ENCODE results near the gene IKBIP.

DNA sequence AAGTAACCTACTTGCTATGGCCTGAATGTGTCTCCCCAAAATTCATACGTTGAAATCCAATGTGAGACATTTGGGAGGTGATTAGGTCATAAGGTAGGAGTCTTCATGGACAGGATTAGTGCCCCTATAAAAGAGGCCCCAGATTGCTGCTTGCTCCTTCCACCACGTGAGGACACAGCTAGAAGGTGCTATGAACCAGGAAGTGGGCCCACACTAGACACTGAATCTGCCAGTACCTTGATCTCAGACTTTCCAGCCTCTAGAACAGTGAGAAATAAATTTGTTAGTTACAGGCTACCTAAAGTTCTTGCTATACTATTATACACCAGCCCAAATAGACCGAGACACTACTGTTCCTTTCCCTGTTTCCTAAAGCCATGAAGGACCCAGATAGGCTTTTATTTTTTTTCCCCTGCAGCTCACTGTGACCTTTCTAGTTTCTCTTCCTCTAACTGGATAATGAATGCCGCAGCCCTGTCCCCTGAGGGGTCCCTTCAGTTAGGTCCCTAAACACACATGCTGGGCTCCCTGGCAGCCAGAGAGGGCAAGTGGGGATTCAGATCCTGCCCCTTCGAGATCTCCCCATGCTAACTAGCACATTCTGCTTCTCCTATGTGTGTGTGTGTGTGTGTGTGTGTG lies 31.8 kb downstream of the IKBIP start:
- TF ChIP-seq, protein P1, sequence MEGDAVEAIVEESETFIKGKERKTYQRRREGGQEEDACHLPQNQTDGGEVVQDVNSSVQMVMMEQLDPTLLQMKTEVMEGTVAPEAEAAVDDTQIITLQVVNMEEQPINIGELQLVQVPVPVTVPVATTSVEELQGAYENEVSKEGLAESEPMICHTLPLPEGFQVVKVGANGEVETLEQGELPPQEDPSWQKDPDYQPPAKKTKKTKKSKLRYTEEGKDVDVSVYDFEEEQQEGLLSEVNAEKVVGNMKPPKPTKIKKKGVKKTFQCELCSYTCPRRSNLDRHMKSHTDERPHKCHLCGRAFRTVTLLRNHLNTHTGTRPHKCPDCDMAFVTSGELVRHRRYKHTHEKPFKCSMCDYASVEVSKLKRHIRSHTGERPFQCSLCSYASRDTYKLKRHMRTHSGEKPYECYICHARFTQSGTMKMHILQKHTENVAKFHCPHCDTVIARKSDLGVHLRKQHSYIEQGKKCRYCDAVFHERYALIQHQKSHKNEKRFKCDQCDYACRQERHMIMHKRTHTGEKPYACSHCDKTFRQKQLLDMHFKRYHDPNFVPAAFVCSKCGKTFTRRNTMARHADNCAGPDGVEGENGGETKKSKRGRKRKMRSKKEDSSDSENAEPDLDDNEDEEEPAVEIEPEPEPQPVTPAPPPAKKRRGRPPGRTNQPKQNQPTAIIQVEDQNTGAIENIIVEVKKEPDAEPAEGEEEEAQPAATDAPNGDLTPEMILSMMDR (IDR thresholded peaks at IDR 0.05; ENCODE audit: poor library complexity, severe bottlenecking): no peak
- no peak for TF ChIP-seq POLR2AphosphoS5 (IDR thresholded peaks at IDR 0.05)
- TF ChIP-seq TAF1 (IDR thresholded peaks at IDR 0.05; ENCODE audit: low read depth): no peak
- no peak for TF ChIP-seq RAD21 (conservative IDR thresholded peaks at IDR 0.05)
- TF ChIP-seq, protein P2, sequence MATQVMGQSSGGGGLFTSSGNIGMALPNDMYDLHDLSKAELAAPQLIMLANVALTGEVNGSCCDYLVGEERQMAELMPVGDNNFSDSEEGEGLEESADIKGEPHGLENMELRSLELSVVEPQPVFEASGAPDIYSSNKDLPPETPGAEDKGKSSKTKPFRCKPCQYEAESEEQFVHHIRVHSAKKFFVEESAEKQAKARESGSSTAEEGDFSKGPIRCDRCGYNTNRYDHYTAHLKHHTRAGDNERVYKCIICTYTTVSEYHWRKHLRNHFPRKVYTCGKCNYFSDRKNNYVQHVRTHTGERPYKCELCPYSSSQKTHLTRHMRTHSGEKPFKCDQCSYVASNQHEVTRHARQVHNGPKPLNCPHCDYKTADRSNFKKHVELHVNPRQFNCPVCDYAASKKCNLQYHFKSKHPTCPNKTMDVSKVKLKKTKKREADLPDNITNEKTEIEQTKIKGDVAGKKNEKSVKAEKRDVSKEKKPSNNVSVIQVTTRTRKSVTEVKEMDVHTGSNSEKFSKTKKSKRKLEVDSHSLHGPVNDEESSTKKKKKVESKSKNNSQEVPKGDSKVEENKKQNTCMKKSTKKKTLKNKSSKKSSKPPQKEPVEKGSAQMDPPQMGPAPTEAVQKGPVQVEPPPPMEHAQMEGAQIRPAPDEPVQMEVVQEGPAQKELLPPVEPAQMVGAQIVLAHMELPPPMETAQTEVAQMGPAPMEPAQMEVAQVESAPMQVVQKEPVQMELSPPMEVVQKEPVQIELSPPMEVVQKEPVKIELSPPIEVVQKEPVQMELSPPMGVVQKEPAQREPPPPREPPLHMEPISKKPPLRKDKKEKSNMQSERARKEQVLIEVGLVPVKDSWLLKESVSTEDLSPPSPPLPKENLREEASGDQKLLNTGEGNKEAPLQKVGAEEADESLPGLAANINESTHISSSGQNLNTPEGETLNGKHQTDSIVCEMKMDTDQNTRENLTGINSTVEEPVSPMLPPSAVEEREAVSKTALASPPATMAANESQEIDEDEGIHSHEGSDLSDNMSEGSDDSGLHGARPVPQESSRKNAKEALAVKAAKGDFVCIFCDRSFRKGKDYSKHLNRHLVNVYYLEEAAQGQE (IDR thresholded peaks at IDR 0.05; ENCODE audit: borderline replicate concordance): no peak
- no peak for TF ChIP-seq EZH2 (IDR thresholded peaks at IDR 0.05; ENCODE audit: borderline replicate concordance, insufficient read depth, low read length, poor library complexity, severe bottlenecking)
- TF ChIP-seq EP300 (conservative IDR thresholded peaks at IDR 0.05; ENCODE audit: poor library complexity, severe bottlenecking): no peak
